COR-L47 (cell line): ENCODE results near the gene STK33.

ENCODE experiments used
- DNase-seq: peaks from one replicate; lab custom pipeline; 2025; lab: John Stamatoyannopoulos, UW

Gene STK33

DNA sequence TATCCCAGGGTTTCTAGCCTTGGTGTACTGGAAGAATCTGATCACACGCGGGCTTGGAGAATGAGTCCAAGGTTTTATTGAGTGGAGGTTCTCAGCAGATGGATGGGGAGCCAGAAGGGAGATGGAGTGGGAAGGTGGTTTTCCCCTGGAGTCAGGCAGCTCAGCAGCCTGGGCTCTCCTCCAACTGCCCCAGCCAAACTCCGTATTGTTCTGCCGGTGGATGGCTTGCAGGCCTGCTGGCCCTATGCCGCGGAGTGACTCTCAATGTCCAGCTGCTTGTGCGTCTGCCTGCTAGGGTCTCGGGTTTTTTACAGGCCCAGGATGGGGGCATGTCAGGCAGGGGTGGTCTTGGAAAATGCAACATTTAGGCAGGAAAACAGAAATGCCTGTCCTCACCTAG, 168.0 kb downstream of the STK33 start:
- no peak for DNase-seq

- DNase-seq: no peak
Observed at GRCh38 chr11:8415195-8415594, 178.8 kb downstream of the STK33 start.

DNA sequence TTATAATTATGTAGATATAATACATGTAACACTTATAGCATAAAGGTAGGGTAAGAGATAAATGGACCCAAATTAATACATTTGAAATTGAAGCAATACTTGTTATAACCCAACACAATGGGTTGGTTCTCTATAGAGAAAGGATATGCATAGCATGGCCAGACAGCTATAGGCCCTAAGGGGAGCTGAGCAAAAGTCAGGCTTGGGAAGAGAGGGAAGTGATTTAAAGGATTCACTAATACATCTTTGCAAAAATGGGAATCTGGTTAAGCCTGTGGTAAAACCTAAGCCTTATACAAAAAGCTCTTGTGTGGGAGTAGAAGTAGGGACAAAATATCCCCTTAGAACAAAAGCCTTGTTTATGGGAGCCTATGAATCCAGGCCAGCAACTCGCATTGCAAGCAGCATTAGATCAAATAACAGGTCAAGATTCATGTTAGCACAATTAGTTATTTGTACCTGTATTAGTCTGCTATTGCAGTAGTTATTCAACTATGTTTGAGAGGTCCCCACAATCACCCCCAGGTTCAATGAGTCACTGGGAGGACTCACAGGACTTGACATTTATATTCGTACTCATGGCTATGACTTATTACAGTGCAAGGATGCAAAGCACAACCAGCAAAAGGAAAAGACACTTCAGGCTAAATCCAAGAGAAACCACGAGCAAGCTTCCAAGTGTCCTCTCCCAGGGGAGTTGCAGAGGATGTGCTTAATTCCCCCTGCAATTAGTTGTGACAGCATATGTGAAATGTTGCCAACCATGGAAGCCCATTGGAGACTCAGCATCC, 185.7 kb downstream of the STK33 start:
- DNase-seq: no peak

GRCh38 chr11:8403310-8403709, 190.7 kb downstream of the STK33 start:
- DNase-seq: no peak

DNA sequence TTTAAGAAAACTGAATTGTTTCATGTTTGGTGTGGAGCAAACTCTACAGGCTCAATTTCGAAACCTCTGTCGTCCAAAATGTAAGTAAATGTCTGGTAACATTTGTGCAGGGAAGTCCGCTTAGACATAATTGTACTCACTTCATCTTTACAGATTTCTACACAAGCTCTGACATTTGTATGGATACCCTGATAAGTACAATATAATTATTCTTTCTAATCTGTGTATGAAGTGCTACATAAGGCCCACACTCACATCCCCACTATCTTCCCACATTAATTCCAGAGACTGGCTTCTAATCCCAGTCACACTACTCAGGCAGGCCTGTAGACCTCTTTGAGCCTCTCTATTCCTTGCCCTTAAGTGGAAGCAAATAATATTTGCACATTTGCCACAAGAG, 201.1 kb downstream of the STK33 start:
- no peak for DNase-seq

DNA sequence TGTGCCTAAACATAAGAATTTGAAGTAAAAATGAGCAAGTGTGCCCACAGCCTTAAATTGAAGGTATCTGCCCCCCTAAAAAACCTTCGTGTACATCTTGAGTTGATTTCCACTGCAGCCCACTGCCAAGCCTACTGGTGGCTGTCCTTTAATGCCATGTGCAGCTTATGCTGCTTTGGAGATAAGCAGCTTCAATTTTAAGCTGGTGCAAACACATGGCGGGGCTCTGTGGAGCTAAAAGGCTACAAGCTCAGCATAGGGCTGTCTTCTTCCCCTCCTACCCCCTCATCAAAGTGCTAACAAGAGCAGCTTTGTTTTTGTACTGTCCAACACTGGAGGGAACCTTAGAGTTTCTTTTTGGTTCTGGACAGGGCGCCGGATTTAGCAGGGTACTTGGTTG, 201.9 kb downstream of the STK33 start:
- no peak for DNase-seq

GRCh38 chr11:8390851-8391612, 203.0 kb downstream of the STK33 start:
- no peak for DNase-seq

DNA sequence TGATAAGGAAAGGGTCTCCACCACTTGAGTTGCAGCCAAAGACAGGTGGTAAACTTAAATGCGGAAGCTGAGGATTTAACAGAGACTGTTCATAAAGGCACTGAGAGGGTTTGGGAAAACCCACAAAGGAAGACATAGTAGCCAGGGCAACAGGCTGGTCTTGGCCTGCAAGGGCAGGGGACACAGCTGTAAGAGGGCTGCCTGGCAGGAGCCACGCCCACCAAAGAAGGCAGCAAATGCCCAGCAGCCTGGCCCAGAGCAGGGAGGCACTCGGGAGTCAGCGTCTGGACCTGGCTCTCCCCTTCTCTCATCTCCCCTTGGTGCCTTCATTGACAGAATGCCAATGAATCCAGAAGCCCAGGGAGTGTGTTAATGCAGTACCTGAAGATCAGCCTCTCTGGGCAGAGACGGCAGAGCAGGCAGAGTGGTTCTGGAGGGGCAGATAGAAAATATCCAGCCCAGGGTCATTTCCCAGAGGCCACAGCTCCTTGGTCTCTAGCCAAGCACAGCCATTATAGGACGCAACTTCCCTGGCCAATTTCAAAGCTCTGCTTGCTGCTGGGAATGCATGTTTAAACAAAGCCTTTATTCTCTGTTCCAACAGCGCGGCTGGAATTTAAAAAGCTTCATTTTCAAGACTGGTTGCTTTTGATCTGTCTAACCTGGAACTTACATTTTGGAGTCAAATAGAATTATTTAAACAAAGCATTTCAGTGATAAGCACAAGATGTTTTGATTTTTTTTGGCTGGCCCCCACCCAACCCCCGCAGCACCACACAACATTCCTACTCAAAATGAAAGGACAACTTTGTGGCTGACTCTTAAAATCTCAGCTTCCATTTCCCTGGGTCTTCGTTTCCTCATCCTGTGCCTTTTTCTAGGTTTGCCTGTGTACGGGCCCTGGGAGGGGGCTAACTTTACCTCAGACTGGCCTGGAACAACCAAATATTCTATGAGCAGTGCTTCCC, 204.7 kb downstream of the STK33 start:
- DNase-seq: peak; percentile 2

DNA sequence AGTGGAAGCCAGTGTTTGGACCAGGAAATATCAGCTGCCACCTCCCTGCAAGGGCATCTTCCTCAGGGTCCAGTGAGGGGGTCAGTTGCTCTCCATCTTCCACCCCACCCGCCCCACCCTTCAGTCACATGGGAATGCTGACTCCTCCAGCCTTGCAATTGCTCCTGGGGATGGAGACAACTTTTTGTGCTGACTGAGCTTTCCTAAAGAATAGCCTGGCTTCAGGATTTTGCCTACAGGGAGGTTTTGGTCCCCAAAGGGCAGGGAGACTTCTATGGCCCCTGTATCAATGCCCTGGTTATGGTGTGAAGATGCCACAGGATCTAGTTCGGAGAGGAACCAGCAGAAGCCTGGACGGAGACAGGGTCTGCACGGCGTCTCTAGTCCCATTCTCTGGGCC, 206.3 kb downstream of the STK33 start:
- DNase-seq: no peak

DNA sequence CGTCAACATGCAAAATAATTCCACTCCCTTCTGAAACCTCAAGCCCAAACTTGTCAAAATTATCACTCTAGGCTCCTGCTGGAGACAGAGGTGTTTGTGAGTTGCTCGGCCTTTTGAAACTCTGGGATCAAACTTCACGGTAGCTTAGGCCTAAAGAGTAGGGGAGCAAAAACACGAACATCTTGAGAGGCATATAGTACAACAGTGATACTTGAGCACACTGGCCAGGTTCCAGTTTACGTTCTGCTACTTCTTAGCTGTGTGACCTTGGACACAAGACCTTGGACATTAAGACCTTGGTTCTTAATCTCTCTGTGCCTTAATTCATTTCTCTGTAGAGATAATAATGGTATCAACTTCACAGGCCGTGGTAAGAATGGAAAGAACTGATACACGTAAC, 206.9 kb downstream of the STK33 start:
- no peak for DNase-seq

- no peak for DNase-seq
Observed at GRCh38 chr11:8386134-8386864, 207.7 kb downstream of the STK33 start.

- no peak for DNase-seq
Observed at GRCh38 chr11:8384199-8384821, 209.7 kb downstream of the STK33 start.

GRCh38 chr11:8383627-8384026, 210.4 kb downstream of the STK33 start:
- no peak for DNase-seq

- no peak for DNase-seq
Observed at GRCh38 chr11:8383227-8383626, 210.8 kb downstream of the STK33 start.

DNA sequence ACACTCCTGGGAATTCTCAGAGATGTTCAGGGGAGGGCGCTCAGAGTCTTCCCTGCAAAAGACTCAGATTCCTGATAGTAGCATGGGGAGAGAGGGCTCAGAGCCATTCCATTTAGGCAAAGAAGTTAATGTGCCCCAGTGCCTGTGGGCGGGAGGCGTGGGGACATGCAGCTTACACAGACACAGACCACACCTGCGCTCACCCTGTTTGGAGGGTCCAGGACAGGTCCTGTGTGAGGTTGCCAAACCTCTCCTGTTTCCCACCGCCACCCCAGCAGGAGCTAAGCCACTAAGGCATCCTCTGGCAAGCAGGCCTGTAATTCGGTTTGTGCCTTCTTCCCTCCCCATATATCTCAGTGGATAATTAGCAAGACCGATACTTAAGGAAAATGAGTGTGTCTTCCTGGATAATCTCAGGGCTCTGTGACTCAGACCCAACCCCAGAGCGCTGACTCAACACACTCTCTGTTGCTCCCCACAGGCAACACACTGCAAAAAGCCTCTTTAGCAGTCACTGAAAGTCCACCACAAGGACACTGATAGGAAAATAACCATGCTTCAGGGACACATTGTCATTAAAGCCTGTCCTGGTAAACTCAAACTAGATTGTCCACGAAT, 211.5 kb downstream of the STK33 start:
- no peak for DNase-seq

DNA sequence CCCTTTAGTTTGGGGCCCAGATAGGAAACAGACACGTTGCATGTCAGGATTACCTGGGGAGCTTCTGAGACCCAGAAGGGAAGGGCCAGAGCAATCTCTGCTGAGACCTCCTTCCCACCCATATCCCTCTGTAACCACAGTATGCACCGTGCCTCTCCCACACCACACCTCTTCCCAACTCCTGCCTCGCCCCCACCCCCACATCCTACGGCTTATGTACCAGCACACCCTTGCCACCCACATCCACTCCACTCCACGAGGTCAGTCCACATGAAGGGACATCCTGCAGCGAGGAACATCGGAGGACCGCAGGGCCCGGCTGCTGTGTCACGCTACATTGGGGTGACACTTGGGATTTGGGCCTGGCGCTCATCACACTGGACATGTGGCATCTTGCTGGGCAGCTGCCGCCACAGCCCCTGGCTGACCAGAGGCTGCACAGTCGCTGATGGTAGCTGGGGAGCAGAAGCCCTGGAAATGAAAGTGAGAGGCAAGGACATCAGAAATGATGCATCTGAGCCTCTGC, 212.1 kb downstream of the STK33 start:
- DNase-seq: no peak

GRCh38 chr11:8381343-8381742, 212.7 kb downstream of the STK33 start:
- no peak for DNase-seq

DNA sequence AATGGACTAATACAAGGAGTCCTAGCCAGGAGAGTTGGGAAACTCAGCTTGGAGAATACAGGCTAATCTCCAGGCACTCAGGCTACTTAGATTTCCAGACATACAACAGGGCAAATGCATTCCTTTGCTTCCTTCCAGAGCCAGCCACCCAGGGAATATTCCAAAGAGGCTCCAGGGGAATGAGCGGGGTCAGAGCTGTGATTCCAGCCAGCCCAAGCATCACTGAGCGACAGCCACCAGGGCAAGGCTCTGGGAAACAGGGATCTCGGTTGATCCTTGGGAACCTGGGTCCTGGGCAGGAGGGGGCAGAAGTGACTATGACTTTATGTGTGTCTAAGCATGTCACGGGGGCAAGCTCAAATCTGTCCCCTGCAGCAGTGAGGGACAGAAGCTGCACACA, 218.1 kb downstream of the STK33 start:
- DNase-seq: no peak

GRCh38 chr11:8375460-8375859, 218.6 kb downstream of the STK33 start:
- no peak for DNase-seq

- no peak for DNase-seq
Observed at GRCh38 chr11:8374716-8375115, 219.3 kb downstream of the STK33 start.
